NB4 (cell line): ENCODE results near the gene KHDRBS1.
"Not testable (repeated sequence)": the region's sequence is repeated elsewhere in the genome, so short reads cannot be mapped to it uniquely, and the experiment has no call there.

Experiments
- MYC ChIP-seq: IDR thresholded peaks from 2 replicates; pipeline ENCODE4 v1.6.1; 2011; ENCODE audit warnings: low read depth, low read length
- POLR2A ChIP-seq: IDR thresholded peaks from 2 replicates; pipeline ENCODE4 v1.6.1; 2011; ENCODE audit warnings: mild to moderate bottlenecking; ENCODE audit not compliant: insufficient read length; ENCODE audit errors: extremely low read depth
- TF ChIP-seq, protein P1 (sequence below): IDR thresholded peaks from one replicate; pipeline ENCODE4 v1.5.1; 2012; ENCODE audit warnings: low read depth, low read length
- TF ChIP-seq, protein P2 (sequence below): IDR thresholded peaks from 2 replicates; pipeline ENCODE4 v1.6.1; 2011; ENCODE audit warnings: low read depth, low read length

DNA sequence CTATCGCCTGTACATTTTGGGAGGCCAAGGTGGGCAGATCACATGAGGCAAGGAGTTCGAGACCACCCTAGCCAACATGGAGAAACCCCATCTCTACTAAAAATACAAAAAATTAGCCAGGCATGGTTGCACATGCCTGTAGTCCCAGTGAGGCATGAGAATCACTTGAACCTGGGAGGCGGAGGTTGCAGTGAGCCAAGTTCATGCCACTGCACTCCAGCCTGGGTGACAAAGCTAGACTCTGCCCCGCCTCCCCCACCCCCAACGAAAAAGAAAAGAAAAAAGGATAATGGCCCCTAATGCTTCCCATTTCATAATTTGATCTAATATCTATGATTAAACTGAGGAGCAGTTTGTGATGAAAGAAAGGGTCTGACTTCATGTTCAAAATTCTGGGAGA lies 17.5 kb upstream of the KHDRBS1 start:
- TF ChIP-seq POLR2A, MYC: not testable (repeated sequence)
- TF ChIP-seq, protein P1, sequence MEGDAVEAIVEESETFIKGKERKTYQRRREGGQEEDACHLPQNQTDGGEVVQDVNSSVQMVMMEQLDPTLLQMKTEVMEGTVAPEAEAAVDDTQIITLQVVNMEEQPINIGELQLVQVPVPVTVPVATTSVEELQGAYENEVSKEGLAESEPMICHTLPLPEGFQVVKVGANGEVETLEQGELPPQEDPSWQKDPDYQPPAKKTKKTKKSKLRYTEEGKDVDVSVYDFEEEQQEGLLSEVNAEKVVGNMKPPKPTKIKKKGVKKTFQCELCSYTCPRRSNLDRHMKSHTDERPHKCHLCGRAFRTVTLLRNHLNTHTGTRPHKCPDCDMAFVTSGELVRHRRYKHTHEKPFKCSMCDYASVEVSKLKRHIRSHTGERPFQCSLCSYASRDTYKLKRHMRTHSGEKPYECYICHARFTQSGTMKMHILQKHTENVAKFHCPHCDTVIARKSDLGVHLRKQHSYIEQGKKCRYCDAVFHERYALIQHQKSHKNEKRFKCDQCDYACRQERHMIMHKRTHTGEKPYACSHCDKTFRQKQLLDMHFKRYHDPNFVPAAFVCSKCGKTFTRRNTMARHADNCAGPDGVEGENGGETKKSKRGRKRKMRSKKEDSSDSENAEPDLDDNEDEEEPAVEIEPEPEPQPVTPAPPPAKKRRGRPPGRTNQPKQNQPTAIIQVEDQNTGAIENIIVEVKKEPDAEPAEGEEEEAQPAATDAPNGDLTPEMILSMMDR = not testable (repeated sequence)
- TF ChIP-seq, protein P2, sequence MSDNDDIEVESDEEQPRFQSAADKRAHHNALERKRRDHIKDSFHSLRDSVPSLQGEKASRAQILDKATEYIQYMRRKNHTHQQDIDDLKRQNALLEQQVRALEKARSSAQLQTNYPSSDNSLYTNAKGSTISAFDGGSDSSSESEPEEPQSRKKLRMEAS = not testable (repeated sequence)
